HG02678 (cell line): ENCODE results near the gene TPRN.

Experiments
- ATAC-seq: cut with Tn5 transposase; IDR thresholded peaks from one replicate; pipeline ENCODE4 v1.9.1; 2021; ENCODE audit warnings: mild to moderate bottlenecking, moderate library complexity; ENCODE audit not compliant: unreplicated experiment

Gene TPRN

DNA sequence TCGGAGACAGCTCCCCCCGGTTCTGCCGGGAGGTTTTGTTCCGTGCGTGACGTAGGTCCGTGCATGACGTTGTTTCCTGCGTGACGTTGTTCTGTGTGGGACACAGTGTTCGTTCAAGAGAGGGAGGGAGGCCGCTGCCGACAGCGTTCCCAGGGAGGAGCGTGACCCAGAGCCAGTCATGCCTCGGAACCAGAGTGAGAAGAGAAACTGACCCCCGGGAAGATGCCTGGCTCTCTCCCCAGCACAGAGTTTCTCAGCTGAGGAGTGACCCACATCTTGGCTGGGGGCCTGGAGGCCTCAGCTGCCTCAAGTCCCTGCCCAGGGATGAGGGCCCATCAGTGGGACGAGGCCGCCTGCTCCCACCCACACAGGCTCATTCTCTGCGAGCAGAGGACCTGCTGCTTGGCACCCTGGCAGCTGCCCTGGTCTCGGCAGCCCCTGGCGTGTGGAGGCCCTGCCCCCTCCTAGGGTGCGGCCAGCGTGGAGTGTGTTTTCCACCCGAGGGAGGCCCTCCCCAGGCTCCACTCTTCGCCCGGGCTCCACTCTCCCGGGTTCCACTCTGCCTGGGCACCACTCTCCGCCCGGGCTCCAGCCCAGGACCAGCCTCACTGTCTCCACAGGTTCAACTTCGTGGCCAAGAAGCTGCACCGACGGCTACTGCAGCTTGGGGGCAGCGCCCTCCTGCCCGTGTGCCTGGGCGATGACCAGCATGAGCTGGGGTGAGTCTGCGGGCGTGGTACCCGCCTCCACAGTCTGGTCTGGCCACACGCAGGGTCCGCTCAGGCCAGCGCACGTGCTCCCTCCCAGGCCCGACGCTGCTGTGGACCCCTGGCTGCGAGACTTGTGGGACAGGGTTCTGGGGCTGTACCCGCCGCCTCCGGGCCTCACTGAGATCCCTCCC, 12.9 kb upstream of the TPRN start:
- ATAC-seq, result no peak

DNA sequence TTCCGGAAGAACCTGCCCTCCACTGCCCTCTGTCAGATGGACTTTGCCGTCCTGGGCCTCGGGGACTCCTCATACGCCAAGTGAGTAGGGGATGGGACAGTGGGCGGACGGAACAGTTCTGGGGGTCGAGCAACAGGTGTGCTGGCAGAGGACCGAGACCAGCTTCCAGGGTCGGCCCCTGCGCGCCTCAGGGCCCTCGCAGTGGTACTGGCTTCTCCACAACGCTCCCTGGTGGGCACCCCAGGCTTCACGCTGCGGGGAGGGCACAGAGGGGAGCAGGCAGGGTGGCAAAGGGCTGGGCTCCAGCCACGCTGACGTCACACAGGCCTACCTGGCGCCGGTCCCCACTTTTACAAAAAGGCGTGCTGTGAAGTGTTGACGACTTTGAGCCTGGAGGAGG, 12.0 kb upstream of the TPRN start:
- ATAC-seq, result no peak

DNA sequence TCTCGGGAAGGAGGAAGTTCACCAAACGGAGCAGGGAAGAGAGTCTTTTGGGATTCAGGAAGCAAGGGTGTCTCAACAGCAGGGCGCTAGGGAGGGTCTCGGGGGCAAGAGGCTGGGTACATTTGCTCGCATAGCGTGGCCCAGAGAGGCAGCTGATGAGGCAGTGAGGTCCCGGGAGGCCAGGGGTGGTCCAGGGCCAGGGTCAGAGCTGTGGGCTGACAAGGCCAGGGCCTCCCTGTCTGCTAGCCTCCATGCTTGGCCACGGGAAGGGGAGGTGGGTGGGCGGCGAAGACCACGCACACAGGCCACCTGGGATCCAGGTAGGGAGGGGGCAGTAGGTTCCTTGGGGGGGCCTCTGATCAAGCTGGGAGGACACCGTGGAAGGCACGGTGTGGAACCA, 11.0 kb upstream of the TPRN start:
- no peak for ATAC-seq

DNA sequence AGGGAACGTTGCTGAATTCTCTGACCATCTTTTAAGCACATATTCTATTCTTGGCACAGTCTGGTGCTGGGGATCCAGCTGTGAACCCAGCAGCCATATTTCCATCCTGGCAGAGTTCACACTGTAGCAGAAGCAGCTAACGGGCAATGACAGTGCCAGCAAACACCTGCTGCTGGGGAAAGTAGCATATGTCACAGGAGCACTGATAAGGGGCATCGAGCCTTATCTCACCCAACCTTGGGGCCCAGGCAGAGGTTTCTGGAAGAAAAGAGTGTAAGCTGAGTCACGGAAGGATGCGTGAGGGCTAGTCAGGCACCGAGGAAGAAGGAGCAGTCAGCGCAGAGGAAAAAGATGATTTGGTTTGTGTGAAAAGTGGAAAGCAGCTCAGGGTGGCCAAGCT, 6.1 kb upstream of the TPRN start:
- ATAC-seq, result no peak

DNA sequence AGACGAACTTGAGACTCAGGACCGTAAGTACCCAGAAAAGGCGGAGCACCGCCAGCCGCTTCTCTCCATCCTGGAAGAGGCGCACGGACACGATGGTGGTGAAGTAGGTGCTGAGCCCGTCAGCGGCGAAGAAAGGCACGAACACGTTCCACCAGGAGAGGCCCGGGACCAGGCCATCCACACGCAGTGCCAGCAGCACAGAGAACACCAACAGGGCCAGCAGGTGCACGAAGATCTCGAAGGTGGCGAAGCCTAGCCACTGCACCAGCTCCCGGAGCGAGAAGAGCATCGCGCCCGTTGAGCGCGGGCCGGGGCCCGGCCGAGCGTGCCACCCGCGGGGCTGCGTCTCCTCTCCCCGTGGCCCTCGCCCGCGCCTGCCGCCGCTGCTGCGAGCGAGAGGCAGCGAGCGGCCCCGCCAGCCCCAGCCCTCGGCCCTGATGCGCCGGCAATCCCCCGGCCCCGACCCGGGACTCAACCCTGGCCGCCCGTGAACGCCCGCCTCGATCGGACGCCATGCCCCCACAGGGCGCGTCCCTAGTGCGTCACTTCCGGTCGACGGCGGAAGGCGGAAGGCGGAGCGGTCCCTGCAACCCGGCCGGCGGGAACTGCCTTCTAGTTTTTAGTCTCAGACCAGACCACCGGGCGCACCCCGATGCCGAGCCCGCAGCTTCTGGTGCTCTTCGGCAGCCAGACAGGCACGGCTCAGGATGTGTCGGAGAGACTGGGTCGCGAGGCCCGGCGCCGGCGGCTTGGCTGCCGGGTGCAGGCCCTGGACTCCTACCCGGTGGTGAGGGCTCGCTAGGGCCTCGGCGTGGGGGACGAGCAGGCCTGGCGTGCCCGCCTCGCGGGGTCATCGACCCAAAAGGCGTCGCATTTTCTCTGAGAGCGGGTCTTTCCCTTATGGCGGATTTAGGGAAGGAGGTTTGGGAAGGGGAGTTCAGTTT, 4.9 kb upstream of the TPRN start, which contains the start of the genes NDOR1 and TMEM203:
Gene NDOR1, plus strand, starts transcription at position 575 of the 944 bp plus-strand sequence. Its CDS starts 78 bp downstream, at position 653.
Gene TMEM203, minus strand, starts transcription at position 523 of the 944 bp plus-strand sequence. Its CDS starts 234 bp downstream, at position 289.
- ATAC-seq, result no peak

DNA sequence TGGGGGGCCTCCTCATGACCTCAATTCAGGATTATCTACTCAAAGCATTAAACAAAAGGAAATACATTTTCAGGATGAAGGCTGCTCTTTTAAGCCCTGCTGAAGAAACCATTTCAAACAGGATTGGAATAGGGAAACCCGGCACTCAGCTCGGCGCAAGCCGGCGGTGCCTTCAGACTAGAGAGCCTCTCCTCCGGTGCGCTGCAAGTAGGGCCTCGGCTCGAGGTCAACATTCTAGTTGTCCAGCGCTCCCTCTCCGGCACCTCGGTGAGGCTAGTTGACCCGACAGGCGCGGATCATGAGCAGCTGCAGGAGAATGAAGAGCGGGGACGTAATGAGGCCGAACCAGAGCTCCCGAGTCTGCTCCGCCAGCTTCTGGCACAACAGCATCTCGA, 4.2 kb upstream of the TPRN start:
- no peak for ATAC-seq

DNA sequence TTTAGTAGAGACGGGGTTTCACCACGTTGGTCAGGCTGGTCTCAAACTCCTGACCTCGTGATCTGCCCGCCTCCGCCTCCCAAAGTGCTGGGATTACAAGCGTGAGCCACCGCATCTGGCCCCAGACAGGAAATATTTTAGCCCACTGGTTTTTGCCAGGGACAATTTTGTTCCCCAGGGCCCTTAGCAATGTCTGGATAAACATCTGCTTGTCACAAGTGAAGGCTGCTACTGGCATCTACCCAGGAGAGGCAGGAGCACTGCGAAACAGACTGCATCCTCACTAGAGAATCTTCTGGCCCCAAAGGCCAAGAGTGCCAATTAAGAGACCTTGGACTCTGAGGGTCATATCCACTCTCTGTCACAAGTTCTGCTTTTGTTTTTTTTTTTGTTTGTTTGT, 2.4 kb upstream of the TPRN start:
- no peak for ATAC-seq

DNA sequence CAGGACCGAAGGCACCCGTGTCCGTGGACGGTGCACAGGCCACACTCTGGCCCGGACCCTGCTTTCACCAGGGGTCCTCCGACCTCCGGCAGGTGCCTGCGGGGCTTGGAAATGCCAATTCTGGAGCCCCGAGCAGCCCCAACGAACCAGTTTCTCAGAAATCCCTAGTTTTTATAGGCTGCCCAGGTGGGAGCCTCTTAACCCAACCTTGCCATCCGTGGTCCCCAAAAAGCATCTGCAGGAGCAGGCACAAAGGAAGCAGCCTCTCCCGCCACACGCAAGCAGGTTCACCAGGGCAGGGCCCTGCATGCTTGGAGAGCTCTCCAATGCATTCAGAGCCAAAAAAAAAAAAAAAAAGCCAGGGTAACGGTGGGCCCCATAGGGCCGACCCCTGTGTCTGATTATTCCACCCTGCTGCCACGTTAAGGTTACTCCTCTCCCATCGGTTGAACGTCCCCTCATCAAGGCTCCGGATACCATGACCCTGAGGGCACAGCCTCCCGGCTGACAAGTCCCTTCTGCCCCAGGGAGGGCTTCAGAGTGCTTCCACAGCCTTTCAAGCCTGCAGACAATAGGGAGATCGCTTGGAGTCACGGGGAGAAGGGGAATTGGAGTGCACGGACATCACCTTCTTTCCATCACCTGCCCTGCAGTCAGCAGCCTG, 796 bp upstream of the TPRN start:
- ATAC-seq, result no peak

DNA sequence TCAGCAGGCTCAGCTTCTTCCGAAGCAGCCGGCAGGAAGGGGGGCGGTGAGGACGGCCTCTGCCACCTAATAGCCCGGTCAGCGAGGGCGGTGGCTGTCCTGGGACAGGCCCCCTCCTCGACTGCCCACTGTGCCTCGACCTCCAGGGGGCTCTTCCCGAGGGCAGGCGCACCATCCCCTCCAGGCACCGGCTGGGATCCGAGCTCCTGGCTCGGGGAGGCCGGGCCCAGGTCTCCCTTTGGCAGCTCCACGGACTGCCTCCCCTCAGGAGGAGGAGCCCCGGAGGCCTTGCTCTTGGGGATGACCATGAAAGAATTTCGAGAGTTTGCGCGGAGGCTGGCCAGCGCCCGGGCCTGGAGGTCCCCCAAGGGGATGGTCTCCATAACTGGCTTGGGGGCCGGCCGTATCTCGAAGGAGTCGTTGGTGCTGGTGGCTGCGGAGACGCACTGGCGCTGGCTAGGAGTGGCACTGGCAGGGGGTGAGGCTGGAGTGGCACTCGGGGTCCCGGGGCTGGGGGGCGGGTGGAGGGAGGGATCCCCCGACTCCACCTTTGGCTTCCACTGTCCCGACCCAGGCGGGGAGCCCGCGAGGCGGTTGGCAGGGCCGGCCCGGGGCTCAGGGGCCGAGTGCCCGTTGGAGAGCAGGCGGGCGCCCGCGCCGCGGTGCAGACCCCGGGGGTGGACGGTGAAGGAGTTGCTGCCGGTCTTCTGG, 975 bp downstream of the TPRN start:
- ATAC-seq, result no peak

DNA sequence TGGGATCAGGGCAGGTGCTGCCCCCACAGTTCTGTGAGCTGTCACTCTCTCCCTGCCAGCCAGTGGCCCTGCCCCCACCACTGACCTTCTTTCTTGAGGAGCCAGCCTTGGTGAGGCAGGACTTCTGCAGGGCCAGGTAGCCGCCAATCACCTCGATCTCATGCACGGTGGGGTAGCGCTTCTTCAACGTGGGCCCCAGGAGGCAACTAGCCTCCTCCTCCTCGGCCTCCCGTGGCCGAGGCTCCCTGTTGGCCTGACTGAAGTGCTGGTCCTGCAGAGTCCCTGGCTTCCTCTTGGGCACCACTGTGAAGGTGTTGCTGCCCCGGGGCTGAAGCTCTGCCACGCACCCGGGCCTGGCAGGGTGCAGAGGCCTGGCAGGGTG, 1.6 kb downstream of the TPRN start:
- no peak for ATAC-seq

DNA sequence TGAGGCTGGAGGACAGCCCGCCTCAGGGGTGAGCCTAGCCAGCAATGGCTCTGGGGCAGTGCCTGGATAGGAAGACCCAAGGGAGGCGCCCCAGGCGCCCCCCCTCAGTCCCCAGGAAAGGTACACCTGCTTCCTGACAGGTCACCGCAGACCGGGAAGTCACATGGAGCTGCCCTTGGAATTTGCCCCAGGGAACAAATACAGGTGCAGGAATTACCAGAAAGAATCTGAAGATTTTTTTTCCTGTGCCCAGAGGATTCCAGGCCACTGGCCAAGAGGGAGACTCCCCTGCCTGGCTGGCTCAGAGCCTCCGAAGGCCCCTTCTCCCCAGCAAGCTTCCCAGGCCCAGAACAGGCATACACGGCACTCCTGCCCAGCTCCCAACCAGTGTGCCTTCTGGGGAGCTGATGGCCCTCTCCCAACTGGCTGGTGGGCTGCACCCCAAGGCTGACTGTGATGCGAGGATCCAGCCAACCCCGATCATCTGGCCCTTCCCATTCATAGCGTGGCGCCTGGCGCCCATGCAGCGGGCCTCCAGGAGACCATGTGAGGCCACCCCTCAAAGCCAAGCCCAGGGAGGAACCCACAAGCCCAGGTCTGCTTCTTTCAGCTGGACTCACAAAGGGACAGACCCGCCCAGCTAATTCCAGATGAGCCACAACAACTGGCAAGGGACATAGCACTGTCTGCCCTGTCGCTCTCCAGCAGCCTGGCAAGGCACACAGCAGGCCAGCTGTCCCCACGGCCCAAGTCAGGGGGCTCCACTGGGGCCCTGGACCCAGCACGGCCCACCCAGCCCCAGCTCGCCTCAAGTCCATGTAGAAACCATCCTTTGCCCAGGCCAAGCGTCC, 2.3 kb downstream of the TPRN start:
- ATAC-seq, result no peak

DNA sequence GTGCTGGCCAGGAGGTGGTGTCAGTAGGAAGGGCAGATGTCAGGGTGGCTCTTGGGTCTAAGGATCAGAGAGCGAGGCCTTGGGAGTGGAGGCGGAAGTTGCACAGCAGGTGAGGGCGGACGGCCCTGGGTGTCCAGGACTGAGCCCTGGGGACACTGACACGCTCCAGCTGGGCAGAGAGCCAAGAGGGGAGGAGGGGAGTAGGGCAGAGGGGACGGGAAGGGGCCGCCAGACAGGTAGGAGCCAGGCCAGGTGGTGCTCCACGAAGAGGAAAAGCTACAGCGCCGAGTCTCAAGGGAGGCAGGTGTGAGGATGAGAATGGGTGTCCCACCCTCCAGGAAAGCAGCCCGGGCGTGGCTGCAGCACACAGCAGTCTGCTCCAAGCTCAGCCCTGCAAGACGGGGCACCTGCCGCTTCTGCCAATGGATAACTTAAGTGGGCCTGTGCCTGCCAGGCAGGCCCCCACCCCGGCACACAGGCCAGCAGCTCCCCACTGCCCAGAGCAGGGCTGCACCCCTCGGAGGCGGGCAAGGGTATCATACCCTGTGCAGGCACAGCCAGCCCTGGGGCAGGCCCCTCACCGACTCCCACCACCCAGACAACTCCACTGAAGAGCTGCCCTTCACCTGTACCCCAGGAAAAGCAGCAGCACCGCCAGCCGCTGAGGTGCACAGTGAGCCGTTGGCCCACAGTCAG, 4.9 kb downstream of the TPRN start:
- no peak for ATAC-seq

DNA sequence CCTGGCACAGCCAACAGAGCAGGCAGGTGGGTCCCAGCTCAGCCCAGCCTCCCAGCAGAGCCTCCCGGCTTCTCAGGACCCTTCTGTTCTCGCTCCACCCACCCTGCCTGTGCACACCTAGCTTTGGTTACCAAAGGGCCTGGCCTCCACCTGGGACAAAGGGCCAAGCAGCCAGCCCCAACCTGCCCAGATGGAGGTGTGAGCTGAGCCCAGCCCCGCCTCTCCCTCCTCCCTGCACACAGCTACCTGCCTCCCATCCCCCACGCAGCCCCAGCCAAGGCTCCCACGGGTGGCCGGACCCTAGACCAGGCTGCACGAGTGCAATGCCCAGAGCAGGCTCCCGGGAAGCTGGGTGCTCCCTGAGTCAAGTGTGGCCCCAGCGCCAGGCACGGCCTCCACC, 5.6 kb downstream of the TPRN start:
- no peak for ATAC-seq

DNA sequence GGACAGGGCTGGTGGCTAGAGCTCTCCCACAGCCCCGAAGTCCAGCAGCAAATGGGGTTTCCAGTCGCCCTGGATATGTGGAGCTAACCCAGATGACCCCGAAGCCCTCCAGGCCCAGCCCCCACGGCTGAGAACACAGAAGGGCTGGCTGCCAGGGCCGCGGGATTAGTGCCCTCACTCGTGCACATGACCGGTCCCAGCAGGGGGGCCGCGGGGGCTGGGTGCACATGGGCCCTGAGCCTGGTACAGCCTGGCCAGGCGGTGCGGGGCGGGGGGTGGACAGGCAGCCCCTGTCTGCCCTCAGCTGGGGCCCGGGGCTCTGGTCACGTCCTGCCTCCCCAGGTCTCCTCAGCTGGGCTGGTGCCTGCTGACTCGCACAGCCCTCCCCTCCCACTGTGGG, 6.2 kb downstream of the TPRN start:
- no peak for ATAC-seq

DNA sequence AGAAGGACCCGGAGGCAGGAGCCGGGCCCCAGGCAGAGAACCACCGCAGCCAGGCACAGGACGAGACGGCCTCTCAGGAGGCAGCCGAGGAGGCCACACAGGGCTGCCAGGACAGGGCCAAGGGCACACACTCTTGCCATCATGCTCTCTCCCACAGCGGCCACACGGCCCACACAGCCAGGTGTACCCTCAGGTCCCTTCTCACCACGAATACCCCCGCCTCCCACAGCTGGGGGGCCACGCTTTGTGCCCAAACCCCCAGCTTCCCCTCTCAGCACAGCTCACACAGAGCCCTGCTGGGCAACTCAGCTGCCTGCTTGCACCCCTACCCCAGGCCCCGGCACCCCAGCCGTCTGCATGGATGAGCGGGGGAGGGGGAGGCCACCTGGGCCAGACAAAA, 6.8 kb downstream of the TPRN start:
- ATAC-seq, result no peak

DNA sequence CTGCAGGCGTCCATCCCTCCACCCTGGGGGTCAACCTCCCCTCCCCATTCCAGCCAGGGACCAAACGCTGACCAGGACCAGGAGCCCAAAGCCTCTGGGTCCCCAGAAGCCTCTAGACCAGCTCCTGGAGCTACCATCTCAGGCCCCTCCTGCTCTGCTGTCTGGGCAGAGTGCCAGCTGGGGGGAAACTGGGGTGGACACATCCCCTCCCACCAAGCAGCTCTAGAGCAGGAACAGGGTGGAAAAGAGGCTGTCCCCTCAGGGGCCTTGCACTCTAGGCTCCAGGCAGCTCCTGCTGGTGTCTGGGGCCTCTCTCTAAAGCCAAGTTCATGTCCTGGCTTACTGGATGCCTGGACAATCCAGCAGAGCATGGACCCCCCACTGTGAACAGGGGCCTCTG, 7.7 kb downstream of the TPRN start:
- ATAC-seq, result no peak

DNA sequence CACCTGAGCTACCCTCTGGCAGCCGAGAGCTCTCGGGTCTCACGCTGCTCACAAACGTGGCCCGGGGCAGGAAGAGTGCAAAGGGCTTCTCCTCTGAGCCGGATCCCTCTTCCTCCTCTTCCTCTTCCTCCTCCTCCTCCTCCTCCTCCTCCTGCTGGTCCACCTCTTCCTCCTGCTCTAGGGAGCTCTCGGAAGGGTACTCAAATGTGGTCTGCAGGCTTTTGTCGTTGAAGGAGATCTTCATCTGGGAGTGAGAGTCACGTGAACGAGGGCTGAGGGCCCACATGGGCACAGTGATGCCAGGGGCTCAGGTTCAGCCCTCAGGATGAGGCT, 8.1 kb downstream of the TPRN start:
- ATAC-seq, result no peak

DNA sequence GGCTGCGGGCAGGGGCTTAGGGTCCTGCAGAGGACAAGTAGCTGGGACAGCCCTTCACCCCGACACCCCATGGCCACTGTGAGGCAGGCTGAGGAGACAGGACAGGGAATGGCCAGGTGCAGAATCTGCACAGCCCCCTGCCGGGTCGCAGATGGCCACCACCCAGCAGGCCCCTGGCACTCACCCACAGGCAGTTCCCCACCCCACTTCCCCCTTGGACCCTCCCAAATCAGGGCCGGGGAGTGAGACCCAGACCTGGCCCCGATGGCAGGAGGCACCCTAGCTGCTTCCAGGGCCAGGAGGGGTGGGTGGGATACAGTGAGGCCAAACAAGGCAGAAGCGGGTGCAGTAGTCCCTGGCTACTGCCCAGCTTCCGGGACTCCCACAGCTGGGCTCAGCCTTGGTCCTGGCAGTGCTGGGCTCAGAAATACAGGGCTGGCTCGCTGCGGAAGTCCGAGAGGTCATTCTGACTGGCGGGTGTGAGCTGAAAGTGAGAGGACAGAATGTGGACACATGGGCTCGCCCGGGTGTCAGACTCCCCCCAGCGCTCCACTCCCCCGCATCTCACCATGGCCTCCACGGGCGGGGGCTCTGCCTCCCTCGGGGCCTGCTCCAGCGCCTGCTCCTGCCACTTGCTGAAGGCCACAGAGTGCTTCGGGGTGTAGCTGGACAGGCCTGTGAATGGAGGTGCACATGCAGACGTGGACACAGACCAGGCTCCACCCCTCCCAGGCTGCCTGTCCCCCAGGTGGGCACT, 8.7 kb downstream of the TPRN start:
- ATAC-seq, result no peak
